ENCODE measurements around the gene HEXIM1.

Gene HEXIM1

DNA sequence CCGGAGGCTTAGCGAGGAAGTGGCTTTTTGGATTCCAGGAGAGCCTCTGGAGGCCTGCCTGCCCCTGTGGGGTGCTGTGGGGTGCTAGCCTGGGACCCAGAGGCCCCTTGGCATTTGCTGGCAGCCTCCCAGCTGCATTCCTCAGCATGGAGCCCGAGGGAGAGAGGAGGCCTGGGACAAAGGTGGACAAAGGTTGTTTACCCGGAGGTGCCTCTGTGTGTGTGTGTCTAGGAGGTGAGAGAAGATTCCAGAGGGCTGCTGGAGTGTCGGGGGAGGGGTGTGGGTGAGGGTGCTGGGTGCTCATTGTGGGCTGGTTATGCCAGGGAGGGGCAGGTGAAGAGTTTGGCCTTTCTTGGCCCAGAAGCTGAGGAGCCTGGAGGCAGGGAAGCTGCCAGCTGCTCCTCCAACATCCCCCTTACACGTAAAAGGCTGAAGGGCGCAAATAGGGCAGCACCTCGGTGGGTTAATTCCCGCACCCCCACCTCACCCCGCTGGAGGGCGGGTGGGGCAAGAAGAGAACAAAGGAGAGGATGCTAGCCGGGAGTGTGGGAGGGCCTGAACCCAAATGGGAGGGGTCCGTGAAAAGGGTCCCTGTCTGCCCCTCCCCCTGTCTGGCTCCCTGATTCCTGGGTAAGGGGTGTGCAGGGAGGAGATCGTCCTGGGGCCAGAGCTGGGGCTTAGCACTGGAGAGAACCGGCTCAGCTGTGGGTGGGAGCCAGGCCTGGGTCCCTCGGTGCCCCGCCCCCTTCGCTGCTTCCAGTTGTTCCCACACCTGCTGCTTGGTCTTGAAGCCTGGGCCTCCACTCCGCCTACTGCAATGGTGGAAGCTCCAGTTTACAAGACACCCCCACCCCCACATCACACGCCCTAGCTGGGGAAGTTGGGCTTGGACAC, 23.3 kb downstream of the HEXIM1 start:
- H3K14ac ChIP-seq (ENCODE audit: low read length) = peak overlapping the region; percentile 42
- H2BK5ac ChIP-seq (ENCODE audit: low read length) = peak overlapping the region; percentile 93
- no peaks in the 10 kb centered on the region for H3K79me1 ChIP-seq (ENCODE audit: low read depth, low read length)
- H3K9me3 ChIP-seq (replicated peaks in 1 of 2; ENCODE audit: control insufficient read depth in 2 of 2, insufficient read depth in 1 of 2, low read depth in 1 of 2, low read length in 2 of 2) = no peaks in the 10 kb centered on the region
- H2BK15ac ChIP-seq (ENCODE audit: low read length) = peak overlapping the region; percentile 2
- H2AK5ac ChIP-seq (ENCODE audit: low read depth, low read length) = peak overlapping the region; percentile 98
- H3K27ac ChIP-seq (replicated peaks; ENCODE audit: low read length) = peak overlapping the region; percentile 84
- H3K18ac ChIP-seq (ENCODE audit: low read length) = peak overlapping the region; percentile 98
- peak overlapping the region; percentile 100 for H2BK120ac ChIP-seq (ENCODE audit: low read depth, low read length)
- H3K4me1 ChIP-seq (ENCODE audit: control insufficient read depth in 2 of 2, insufficient read depth in 1 of 2, low read depth in 1 of 2, low read length in 2 of 2) = peaks cover 23 to 28% of the 10 kb centered on the region in 2 donors
- peak overlapping the region; percentile 68 for H3K23ac ChIP-seq (ENCODE audit: low read depth, low read length, poor library complexity)
- peak overlapping the region; percentile 94 for H2AFZ ChIP-seq (ENCODE audit: low read length)
- peak overlapping the region; percentile 79 for H3K4ac ChIP-seq (ENCODE audit: low read length)
- peak overlapping the region; percentile 99 for H4K91ac ChIP-seq (ENCODE audit: low read depth, low read length, poor library complexity)
- H3K4me3 ChIP-seq (ENCODE audit: low read length in 2 of 2) = no peak overlapping the region
- peak overlapping the region; percentile 27 for H3K9ac ChIP-seq (ENCODE audit: low read depth, low read length, poor library complexity)
- peak overlapping the region; percentile 87 for H4K8ac ChIP-seq (ENCODE audit: low read depth, low read length)
- H3K27me3 ChIP-seq (ENCODE audit: control insufficient read depth in 3 of 3, insufficient read depth in 3 of 3, low read depth in 1 of 3, low read length in 3 of 3) = no peaks in the 10 kb centered on the region
- H3K36me3 ChIP-seq (replicated peaks in 1 of 2; ENCODE audit: control insufficient read depth in 2 of 2, insufficient read depth in 2 of 2, low read length in 2 of 2) = peaks cover 4 to 18% of the 10 kb centered on the region in 2 donors
- no peak overlapping the region for H3K4me2 ChIP-seq (ENCODE audit: insufficient read depth, low read length, poor library complexity, severe bottlenecking)
- no CpG with 5 or more reads among the region's 20 CpGs for WGBS, 2 donors (ENCODE audit: extremely low coverage in 2 of 2, insufficient read length in 2 of 2, insufficient replicate concordance in 1 of 2)
- no peak for DNase-seq (ENCODE audit: low spot score)
- peak overlapping the region; percentile 12 for H2BK12ac ChIP-seq (ENCODE audit: low read length)

DNA sequence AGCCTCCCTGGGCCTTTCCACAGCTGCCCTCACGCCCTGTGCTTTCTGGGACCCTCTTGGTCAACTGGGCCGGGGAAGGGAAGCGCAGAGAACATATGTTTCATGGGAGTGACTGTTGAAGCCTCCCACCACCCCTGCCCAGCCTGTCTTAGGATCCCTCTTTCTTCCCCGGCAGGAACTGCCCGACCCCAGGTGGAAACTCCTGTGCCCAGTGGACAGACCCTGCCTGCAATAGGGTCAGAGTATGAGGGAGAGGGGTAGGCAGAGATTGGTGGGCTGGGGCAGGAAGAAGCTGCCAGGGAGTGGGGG, 23.9 kb downstream of the HEXIM1 start:
- H2AFZ ChIP-seq (ENCODE audit: low read length) = peak overlapping the region; percentile 94
- H3K36me3 ChIP-seq (replicated peaks in 1 of 2; ENCODE audit: control insufficient read depth in 2 of 2, insufficient read depth in 2 of 2, low read length in 2 of 2) = peaks cover 4 to 18% of the 10 kb centered on the region in 2 donors
- peak overlapping the region; percentile 100 for H3K4ac ChIP-seq (ENCODE audit: low read length)
- H3K9me3 ChIP-seq (replicated peaks in 1 of 2; ENCODE audit: control insufficient read depth in 2 of 2, insufficient read depth in 1 of 2, low read depth in 1 of 2, low read length in 2 of 2) = no peaks in the 10 kb centered on the region
- H3K14ac ChIP-seq (ENCODE audit: low read length) = peak overlapping the region; percentile 25
- peak overlapping the region; percentile 93 for H2BK12ac ChIP-seq (ENCODE audit: low read length)
- H3K23ac ChIP-seq (ENCODE audit: low read depth, low read length, poor library complexity) = peak overlapping the region; percentile 68
- H3K4me1 ChIP-seq (ENCODE audit: control insufficient read depth in 2 of 2, insufficient read depth in 1 of 2, low read depth in 1 of 2, low read length in 2 of 2) = peaks cover 23 to 28% of the 10 kb centered on the region in 2 donors
- no CpG with 5 or more reads among the region's 5 CpGs for WGBS, 2 donors (ENCODE audit: extremely low coverage in 2 of 2, insufficient read length in 2 of 2, insufficient replicate concordance in 1 of 2)
- H3K4me2 ChIP-seq (ENCODE audit: insufficient read depth, low read length, poor library complexity, severe bottlenecking) = no peak overlapping the region
- peak overlapping the region; percentile 2 for H2BK15ac ChIP-seq (ENCODE audit: low read length)
- H3K27ac ChIP-seq (replicated peaks; ENCODE audit: low read length) = peak overlapping the region; percentile 84
- H2AK5ac ChIP-seq (ENCODE audit: low read depth, low read length) = peak overlapping the region; percentile 98
- peak overlapping the region; percentile 87 for H4K8ac ChIP-seq (ENCODE audit: low read depth, low read length)
- DNase-seq (ENCODE audit: low spot score) = no peak
- no peaks in the 10 kb centered on the region for H3K79me1 ChIP-seq (ENCODE audit: low read depth, low read length)
- peak overlapping the region; percentile 98 for H3K18ac ChIP-seq (ENCODE audit: low read length)
- H4K91ac ChIP-seq (ENCODE audit: low read depth, low read length, poor library complexity) = peak overlapping the region; percentile 28
- peak overlapping the region; percentile 26 for H3K9ac ChIP-seq (ENCODE audit: low read depth, low read length, poor library complexity)
- H2BK5ac ChIP-seq (ENCODE audit: low read length) = peak overlapping the region; percentile 93
- peak overlapping the region; percentile 100 for H2BK120ac ChIP-seq (ENCODE audit: low read depth, low read length)
- no peaks in the 10 kb centered on the region for H3K27me3 ChIP-seq (ENCODE audit: control insufficient read depth in 3 of 3, insufficient read depth in 3 of 3, low read depth in 1 of 3, low read length in 3 of 3)
- no peak overlapping the region for H3K4me3 ChIP-seq (ENCODE audit: low read length in 2 of 2)

GRCh38 chr17:45172541-45173286, 24.4 kb downstream of the HEXIM1 start:
- Histone ChIP-seq H3K4me1 (ENCODE audit: control insufficient read depth in 2 of 2, insufficient read depth in 1 of 2, low read depth in 1 of 2, low read length in 2 of 2) (peaks cover 23 to 28% of the 10 kb centered on the region in 2 donors), H2AFZ (ENCODE audit: low read length) (peak overlapping the region; percentile 94), H3K4me3 (ENCODE audit: low read length in 2 of 2) (no peak overlapping the region), H3K9me3 (replicated peaks in 1 of 2; ENCODE audit: control insufficient read depth in 2 of 2, insufficient read depth in 1 of 2, low read depth in 1 of 2, low read length in 2 of 2) (no peaks in the 10 kb centered on the region), H3K36me3 (replicated peaks in 1 of 2; ENCODE audit: control insufficient read depth in 2 of 2, insufficient read depth in 2 of 2, low read length in 2 of 2) (peaks cover 4 to 18% of the 10 kb centered on the region in 2 donors), H3K9ac (ENCODE audit: low read depth, low read length, poor library complexity) (peak overlapping the region; percentile 26), H3K18ac (ENCODE audit: low read length) (peak overlapping the region; percentile 99), H3K23ac (ENCODE audit: low read depth, low read length, poor library complexity) (peak overlapping the region; percentile 90), H3K4ac (ENCODE audit: low read length) (peak overlapping the region; percentile 100), H4K8ac (ENCODE audit: low read depth, low read length) (peak overlapping the region; percentile 87), H2AK5ac (ENCODE audit: low read depth, low read length) (peak overlapping the region; percentile 98), H2BK15ac (ENCODE audit: low read length) (peak overlapping the region; percentile 93), H3K27ac (replicated peaks; ENCODE audit: low read length) (peak overlapping the region; percentile 84), H3K14ac (ENCODE audit: low read length) (peak overlapping the region; percentile 39), H2BK120ac (ENCODE audit: low read depth, low read length) (peak overlapping the region; percentile 100), H3K27me3 (ENCODE audit: control insufficient read depth in 3 of 3, insufficient read depth in 3 of 3, low read depth in 1 of 3, low read length in 3 of 3) (no peaks in the 10 kb centered on the region), H3K79me1 (ENCODE audit: low read depth, low read length) (no peaks in the 10 kb centered on the region), H3K4me2 (ENCODE audit: insufficient read depth, low read length, poor library complexity, severe bottlenecking) (no peak overlapping the region), H2BK12ac (ENCODE audit: low read length) (peak overlapping the region; percentile 93), H4K91ac (ENCODE audit: low read depth, low read length, poor library complexity) (peak overlapping the region; percentile 73), H2BK5ac (ENCODE audit: low read length) (peak overlapping the region; percentile 93)
- WGBS, 2 donors (ENCODE audit: extremely low coverage in 2 of 2, insufficient read length in 2 of 2, insufficient replicate concordance in 1 of 2) = no CpG with 5 or more reads among the region's 10 CpGs
- no peak for DNase-seq (ENCODE audit: low spot score)

GRCh38 chr17:45175759-45176115, 27.5 kb downstream of the HEXIM1 start:
- H3K14ac ChIP-seq (ENCODE audit: low read length) = no peak overlapping the region
- no peak overlapping the region for H2BK5ac ChIP-seq (ENCODE audit: low read length)
- H4K8ac ChIP-seq (ENCODE audit: low read depth, low read length) = no peak overlapping the region
- H3K4me2 ChIP-seq (ENCODE audit: insufficient read depth, low read length, poor library complexity, severe bottlenecking) = no peak overlapping the region
- H2AFZ ChIP-seq (ENCODE audit: low read length) = no peak overlapping the region
- no CpG with 5 or more reads among the region's 3 CpGs for WGBS, 2 donors (ENCODE audit: extremely low coverage in 2 of 2, insufficient read length in 2 of 2, insufficient replicate concordance in 1 of 2)
- no peak overlapping the region for H3K4me3 ChIP-seq (ENCODE audit: low read length in 2 of 2)
- no peaks in the 10 kb centered on the region for H3K9me3 ChIP-seq (replicated peaks in 1 of 2; ENCODE audit: control insufficient read depth in 2 of 2, insufficient read depth in 1 of 2, low read depth in 1 of 2, low read length in 2 of 2)
- no peaks in the 10 kb centered on the region for H3K79me1 ChIP-seq (ENCODE audit: low read depth, low read length)
- H3K27ac ChIP-seq (replicated peaks; ENCODE audit: low read length) = no peak overlapping the region
- H3K9ac ChIP-seq (ENCODE audit: low read depth, low read length, poor library complexity) = no peak overlapping the region
- no peaks in the 10 kb centered on the region for H3K27me3 ChIP-seq (ENCODE audit: control insufficient read depth in 3 of 3, insufficient read depth in 3 of 3, low read depth in 1 of 3, low read length in 3 of 3)
- peak overlapping the region; percentile 80 for H2AK5ac ChIP-seq (ENCODE audit: low read depth, low read length)
- H2BK12ac ChIP-seq (ENCODE audit: low read length) = no peak overlapping the region
- no peak overlapping the region for H2BK120ac ChIP-seq (ENCODE audit: low read depth, low read length)
- H3K4me1 ChIP-seq (ENCODE audit: control insufficient read depth in 2 of 2, insufficient read depth in 1 of 2, low read depth in 1 of 2, low read length in 2 of 2) = peaks cover 23 to 24% of the 10 kb centered on the region in 2 donors
- DNase-seq (ENCODE audit: low spot score) = no peak
- no peaks in the 10 kb centered on the region for H3K36me3 ChIP-seq (replicated peaks in 1 of 2; ENCODE audit: control insufficient read depth in 2 of 2, insufficient read depth in 2 of 2, low read length in 2 of 2)
- no peak overlapping the region for H3K4ac ChIP-seq (ENCODE audit: low read length)
- no peak overlapping the region for H3K18ac ChIP-seq (ENCODE audit: low read length)
- H4K91ac ChIP-seq (ENCODE audit: low read depth, low read length, poor library complexity) = no peak overlapping the region
- H3K23ac ChIP-seq (ENCODE audit: low read depth, low read length, poor library complexity) = no peak overlapping the region
- H2BK15ac ChIP-seq (ENCODE audit: low read length) = no peak overlapping the region

All from neuronal stem cell (in vitro differentiated cells).